Cardiac fibroblast (primary cell): ENCODE data around the gene RALB.

ENCODE experiments used
- DNase-seq, 2 donors: peaks; one replicate each; pipeline versions ENCODE4 v3.0.0 to v3.0.0-alpha.2; 2010; ENCODE audit warnings: low read depth in 2 of 2
- H3K4me3 ChIP-seq, 2 donors: replicated peaks in 1 of 2; 1 replicate in 1 of 2; 2 replicates in 1 of 2; pipeline ENCODE4 v1.5.1; 2011; ENCODE audit warnings: low read depth in 2 of 2, low read length in 2 of 2, mild to moderate bottlenecking in 2 of 2, moderate library complexity in 1 of 2
- CTCF ChIP-seq: IDR thresholded peaks from one replicate; pipeline ENCODE4 v1.5.1; 2011; ENCODE audit warnings: low read depth, mild to moderate bottlenecking, low read length, inconsistent platforms

Gene RALB

GRCh38 chr2:120301284-120301683 is 48.6 kb downstream of the RALB start:
- no peak overlapping the region for H3K4me3 ChIP-seq
- no peak for TF ChIP-seq CTCF
- DNase-seq, result no peak

GRCh38 chr2:120302301-120302700 is 49.6 kb downstream of the RALB start:
- no peak overlapping the region for H3K4me3 ChIP-seq
- TF ChIP-seq CTCF, result no peak
- DNase-seq, result no peak

GRCh38 chr2:120303177-120303576 is 50.5 kb downstream of the RALB start:
- H3K4me3 ChIP-seq, result no peak overlapping the region
- no peak for DNase-seq
- TF ChIP-seq CTCF, result no peak

- peak; percentile 27 to 35 for DNase-seq
- H3K4me3 ChIP-seq, result no peak overlapping the region
- peak; percentile 33 for TF ChIP-seq CTCF
Observed at GRCh38 chr2:120305296-120305695, 52.6 kb downstream of the RALB start.

GRCh38 chr2:120305937-120306490 is 53.4 kb downstream of the RALB start:
- DNase-seq, result no peak
- no peak overlapping the region for H3K4me3 ChIP-seq
- TF ChIP-seq CTCF, result no peak

GRCh38 chr2:120307482-120307881 is 54.8 kb downstream of the RALB start:
- DNase-seq, result no peak
- TF ChIP-seq CTCF, result no peak
- H3K4me3 ChIP-seq, result no peak overlapping the region
